GM12878 (cell line): Measurements from ENCODE around the gene ZDHHC21. TPM values are rescaled to one million over a fixed set of nuclear protein-coding genes. Genes with fewer than 3 reads are reported as not detected.

ENCODE experiments used
- ATAC-seq: fragments of 200-7000 bp; cut with Tn5 transposase; 3 replicates; pipeline ENCODE4 v1.9.1; 2020; ENCODE audit warnings: mild to moderate bottlenecking, moderate library complexity
- BruUV-seq: library from RNA; stranded (reverse); fragments of 400-500 nt; replicated peaks from 2 replicates; lab custom pipeline; 2021; lab: Mats Ljungman, UMichigan
- CTCF ChIA-PET: fragments of 300-600 bp; sonication (Branson Sonifier 250); formaldehyde crosslinking; extraction: SDS; loops from one replicate; lab custom pipeline; 2021; ENCODE audit warnings: inconsistent platforms; lab: Yijun Ruan, JAX
- POLR2A ChIA-PET: fragments of 350-600 bp; formaldehyde crosslinking; extraction: SDS; loops from one replicate; lab custom pipeline; 2021; ENCODE audit warnings: inconsistent platforms; lab: Charles Lee
- RAD21 ChIA-PET: fragments of 300-600 bp; sonication (Branson Sonifier 250); formaldehyde crosslinking; loops from one replicate; lab custom pipeline; 2023; ENCODE audit warnings: antibody characterized with exemption; ENCODE audit not compliant: unreplicated experiment; lab: Charles Lee
- SMC1A ChIA-PET: fragments of 300-600 bp; sonication (Branson Sonifier 250); formaldehyde crosslinking; loops from one replicate; lab custom pipeline; 2023; ENCODE audit not compliant: unreplicated experiment, uncharacterized antibody; lab: Charles Lee
- DNase-seq: peaks from one replicate; pipeline ENCODE4 v3.0.0-alpha.2; 2011; ENCODE audit warnings: low read depth, low spot score
- FAIRE-seq: peaks from 3 replicates; lab custom pipeline; 2011; peaks lifted over from hg19 to GRCh38; lab: Jason Lieb, UNC
- H2AFZ ChIP-seq: 2 replicates; pipeline ENCODE4 v1.6.0; 2011; ENCODE audit warnings: low read depth, low read length, control low read depth; ENCODE audit not compliant: control insufficient read depth
- H3K27ac ChIP-seq: 2 replicates; pipeline ENCODE4 v1.5.1; 2011; ENCODE audit warnings: control low read depth; ENCODE audit not compliant: control insufficient read depth, insufficient read depth
- H3K27me3 ChIP-seq, 2 experiments: replicated peaks in 1 of 2; 2 replicates each; pipeline versions ENCODE4 v1.6.0 to v1.6.1; 2011; ENCODE audit warnings: low read length in 1 of 2; ENCODE audit not compliant: control insufficient read depth in 2 of 2, insufficient read depth in 2 of 2
- H3K36me3 ChIP-seq, 2 experiments: 2 replicates each; pipeline ENCODE4 v1.5.1; 2011; ENCODE audit warnings: low read length in 1 of 2; ENCODE audit not compliant: control insufficient read depth in 2 of 2, insufficient read depth in 2 of 2
- H3K4me1 ChIP-seq: 2 replicates; pipeline ENCODE4 v1.6.1; 2011; ENCODE audit warnings: mild to moderate bottlenecking, low read length, moderate library complexity, mixed read lengths; ENCODE audit not compliant: control insufficient read depth, insufficient read depth
- H3K4me2 ChIP-seq: 2 replicates; pipeline ENCODE4 v1.6.0; 2011; ENCODE audit warnings: control low read depth; ENCODE audit not compliant: control insufficient read depth, insufficient read depth
- H3K4me3 ChIP-seq: fragments of 200-600 bp; sonication (generic); 2 replicates; pipeline ENCODE4 v1.5.1; 2016
- H3K79me2 ChIP-seq: 2 replicates; pipeline ENCODE4 v1.6.0; 2011; ENCODE audit warnings: low read length; ENCODE audit not compliant: control insufficient read depth, insufficient read depth
- H3K9ac ChIP-seq: 2 replicates; pipeline ENCODE4 v1.8.0; 2011; ENCODE audit warnings: low read length, control low read depth, mixed read lengths; ENCODE audit not compliant: control insufficient read depth, insufficient read depth
- H3K9me3 ChIP-seq: replicated peaks from 3 replicates; pipeline ENCODE4 v1.5.1; 2011; ENCODE audit warnings: mild to moderate bottlenecking, low read length; ENCODE audit not compliant: control insufficient read depth, insufficient read depth
- H4K20me1 ChIP-seq: 2 replicates; pipeline ENCODE4 v1.6.0; 2011; ENCODE audit not compliant: control insufficient read depth, insufficient read depth
- ASH2L ChIP-seq: fragments of 300-600, 200-600 bp; sonication (generic); IDR thresholded peaks from 2 replicates; pipeline ENCODE4 v1.6.1; 2017; ENCODE audit warnings: low read depth, mild to moderate bottlenecking, borderline replicate concordance
- HCFC1 ChIP-seq: fragments of 150-350 bp; IDR thresholded peaks from 2 replicates; pipeline ENCODE4 v1.6.1; 2014; ENCODE audit warnings: low read length
- IKZF2 ChIP-seq, 2 experiments: fragments of 450-650 bp; IDR thresholded peaks; 2 replicates each; pipeline ENCODE4 v1.6.1; 2017; ENCODE audit warnings: mild to moderate bottlenecking in 2 of 2, moderate library complexity in 2 of 2
- NBN ChIP-seq: fragments of 450-650 bp; IDR thresholded peaks from 2 replicates; pipeline ENCODE4 v1.6.1; 2016
- POLR2AphosphoS2 ChIP-seq: IDR thresholded peaks from 2 replicates; pipeline ENCODE4 v1.6.1; 2011; ENCODE audit warnings: low read depth, mild to moderate bottlenecking, low read length, improper control_type of control experiment, moderate library complexity
- RAD51 ChIP-seq: fragments of 450-650 bp; IDR thresholded peaks from 2 replicates; pipeline ENCODE4 v1.6.1; 2016; ENCODE audit warnings: moderate library complexity, mild to moderate bottlenecking, inconsistent platforms
- SREBF2 ChIP-seq: IDR thresholded peaks from 2 replicates; pipeline ENCODE4 v1.6.1; 2012; ENCODE audit warnings: mild to moderate bottlenecking, low read length
- SUZ12 ChIP-seq: fragments of 200-600 bp; sonication (generic); IDR thresholded peaks from one replicate; pipeline ENCODE4 v1.6.1; 2018; ENCODE audit warnings: antibody characterized with exemption, mild to moderate bottlenecking; ENCODE audit not compliant: unreplicated experiment
- WGBS: methylation state at CpG from one replicate; pipeline ENCODE4 v1.1.6; 2016; ENCODE audit warnings: low lambda C conversion rate; ENCODE audit not compliant: insufficient replicate concordance, insufficient coverage; ENCODE audit errors: missing lambda C conversion rate; 5-methylcytosine and 5-hydroxymethylcytosine counted together
- in situ Hi-C: fragments of 300-500 bp; cut with MboI; formaldehyde crosslinking; loops from 9 replicates; pipeline ENCODE4 v1.14.3; 2018; ENCODE audit warnings: mixed read lengths
- intact Hi-C: fragments of 100-400 bp; cut with micrococcal nuclease; formaldehyde crosslinking; loops from one replicate; pipeline ENCODE4 v1.14.2; 2022; ENCODE audit not compliant: unreplicated experiment
- polyA plus RNA-seq, 11 experiments: library from polyadenylated mRNA; depleted of rRNA in 4 of 11; unstranded in 6 of 11; stranded (reverse) in 5 of 11; fragments of >200 nt; fragmentation: Nextera tagmentation in 4 of 11; fragmentation: Illumina TruSeq in 1 of 11; extraction: Ambion mirVana in 4 of 11; extraction: Trizol in 1 of 11; gene quantifications; 1 replicate in 1 of 11; 2 replicates in 10 of 11; pipeline versions ENCODE4 v1.2.1 to v1.2.3, GENCODE V29; 2011 to 2016; ENCODE audit warnings: inconsistent platforms in 2 of 11, missing spikeins in 2 of 11, low read depth in 1 of 11
- total RNA-seq, 4 experiments: library from RNA; depleted of rRNA in 3 of 4; stranded (reverse); fragments of >200 nt in 3 of 4; fragmentation: Illumina TruSeq in 1 of 4; extraction: Trizol in 1 of 4; gene quantifications; 2 replicates each; pipeline versions ENCODE4 v1.2.1 to v1.2.3, GENCODE V29; 2013 to 2021
- TF ChIP-seq, protein P1 (sequence below): fragments of 450-650 bp; IDR thresholded peaks from 2 replicates; pipeline ENCODE4 v1.6.1; 2016; ENCODE audit warnings: mild to moderate bottlenecking
- TF ChIP-seq, protein P2 (sequence below): fragments of 150-350 bp; IDR thresholded peaks from 2 replicates; pipeline ENCODE4 v1.6.1; 2014; ENCODE audit warnings: mild to moderate bottlenecking, low read depth, low read length

ZDHHC21 gene
- total and polyA plus RNA-seq, 10 of the 15 experiments (the other 5 are each of a cell fraction or from before 2014, with no cell fraction given) = 2.6 to 14.6 (median 9.1) TPM

DNA sequence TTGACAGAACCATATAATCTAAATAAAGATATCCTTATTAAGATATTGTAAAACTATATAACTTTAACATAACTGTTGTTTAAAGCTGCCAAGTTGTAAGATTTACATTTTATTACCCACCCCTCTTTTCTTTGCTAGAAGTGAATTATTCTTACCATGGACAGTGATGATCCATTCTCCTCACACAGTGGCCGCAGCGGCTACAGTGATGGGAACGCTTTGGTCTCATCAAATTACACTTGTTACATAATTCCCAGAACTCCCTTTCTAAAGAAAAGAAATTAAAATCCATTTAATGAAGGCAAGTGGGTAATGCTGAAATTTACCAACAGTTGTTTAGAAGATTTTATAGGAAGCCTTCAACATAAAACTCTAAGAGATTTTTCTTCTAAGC is 31.2 kb downstream of the ZDHHC21 start:
- FAIRE-seq (no peak), ATAC-seq (no peak), DNase-seq (no peak)
- SMC1A ChIA-PET = interaction anchor here (0.6 to 2.0 kb wide), 15 partner anchors 13 to 1235 kb away, joined by 3 to 16 read pairs (median 5); partner anchors contain the start of gene ZDHHC21
- peaks cover 1% of the 10 kb centered on the region; the same call in 1 of the 3 replicates for H3K9me3 ChIP-seq
- 100% methylated on average over 3 of the region's 3 CpGs for WGBS
- no peaks in the 10 kb centered on the region for H3K27me3 ChIP-seq
- H3K9ac ChIP-seq = no peak overlapping the region
- POLR2A ChIA-PET = interaction anchor here (1.4 kb wide), 1 partner anchor 12 kb away, joined by 4 read pairs; no protein-coding TSS in a partner anchor
- intact Hi-C loops = no loop called here
- no peak overlapping the region for H3K4me2 ChIP-seq
- no peak overlapping the region for H3K4me3 ChIP-seq
- in situ Hi-C loops = no loop called here
- no peaks in the 10 kb centered on the region for H3K79me2 ChIP-seq
- CTCF ChIA-PET = interaction anchor here (0.6 to 2.2 kb wide), 29 partner anchors 9 to 255 kb away, joined by 3 to 20 read pairs (median 6); partner anchors contain the start of gene ZDHHC21
- RAD21 ChIA-PET = interaction anchor here (0.5 to 1.7 kb wide), 16 partner anchors 12 to 1310 kb away, joined by 3 to 7 read pairs (median 4); no protein-coding TSS in a partner anchor
- TF ChIP-seq IKZF2 (IDR thresholded peaks at IDR 0.05) (no peak), ASH2L (no peak), SUZ12 (no peak), POLR2AphosphoS2 (no peak), SREBF2 (no peak), NBN (no peak), RAD51 (no peak), HCFC1 (no peak)
- TF ChIP-seq, protein P1, sequence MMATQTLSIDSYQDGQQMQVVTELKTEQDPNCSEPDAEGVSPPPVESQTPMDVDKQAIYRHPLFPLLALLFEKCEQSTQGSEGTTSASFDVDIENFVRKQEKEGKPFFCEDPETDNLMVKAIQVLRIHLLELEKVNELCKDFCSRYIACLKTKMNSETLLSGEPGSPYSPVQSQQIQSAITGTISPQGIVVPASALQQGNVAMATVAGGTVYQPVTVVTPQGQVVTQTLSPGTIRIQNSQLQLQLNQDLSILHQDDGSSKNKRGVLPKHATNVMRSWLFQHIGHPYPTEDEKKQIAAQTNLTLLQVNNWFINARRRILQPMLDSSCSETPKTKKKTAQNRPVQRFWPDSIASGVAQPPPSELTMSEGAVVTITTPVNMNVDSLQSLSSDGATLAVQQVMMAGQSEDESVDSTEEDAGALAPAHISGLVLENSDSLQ = no peak
- TF ChIP-seq, protein P2, sequence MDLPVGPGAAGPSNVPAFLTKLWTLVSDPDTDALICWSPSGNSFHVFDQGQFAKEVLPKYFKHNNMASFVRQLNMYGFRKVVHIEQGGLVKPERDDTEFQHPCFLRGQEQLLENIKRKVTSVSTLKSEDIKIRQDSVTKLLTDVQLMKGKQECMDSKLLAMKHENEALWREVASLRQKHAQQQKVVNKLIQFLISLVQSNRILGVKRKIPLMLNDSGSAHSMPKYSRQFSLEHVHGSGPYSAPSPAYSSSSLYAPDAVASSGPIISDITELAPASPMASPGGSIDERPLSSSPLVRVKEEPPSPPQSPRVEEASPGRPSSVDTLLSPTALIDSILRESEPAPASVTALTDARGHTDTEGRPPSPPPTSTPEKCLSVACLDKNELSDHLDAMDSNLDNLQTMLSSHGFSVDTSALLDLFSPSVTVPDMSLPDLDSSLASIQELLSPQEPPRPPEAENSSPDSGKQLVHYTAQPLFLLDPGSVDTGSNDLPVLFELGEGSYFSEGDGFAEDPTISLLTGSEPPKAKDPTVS = no peak
- H3K27ac ChIP-seq = no peak overlapping the region
- no peak overlapping the region for H2AFZ ChIP-seq
- no peaks in the 10 kb centered on the region for H3K4me1 ChIP-seq
- BruUV-seq = no TSS peak
- H4K20me1 ChIP-seq = no peaks in the 10 kb centered on the region
- H3K36me3 ChIP-seq = peaks cover 2 to 4% of the 10 kb centered on the region in 2 experiments
